ENCODE data around the gene ST6GALNAC4.

DNA sequence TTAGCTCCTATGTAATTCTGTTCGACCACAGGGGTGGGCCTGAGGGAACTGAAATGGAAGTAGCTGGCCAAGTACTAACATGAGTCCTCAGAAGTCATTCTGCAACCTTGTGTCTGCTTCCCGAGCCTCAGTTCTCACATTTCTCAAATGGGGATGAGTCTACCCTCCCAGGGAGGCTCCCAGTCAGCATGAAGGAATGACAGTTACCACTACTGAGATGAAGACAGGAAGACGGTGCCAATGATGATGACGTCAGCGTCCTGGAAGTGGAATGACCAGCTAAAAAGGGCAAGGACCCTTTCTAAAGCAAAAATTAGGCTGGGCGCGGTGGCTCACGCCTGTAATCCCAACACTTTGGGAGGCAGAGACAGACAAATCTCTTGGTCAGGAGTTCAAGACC lies 6.9 kb upstream of the ST6GALNAC4 start:
- no peak for TF ChIP-seq POLR2AphosphoS5 (IDR thresholded peaks at IDR 0.05)
- TF ChIP-seq, protein P1, sequence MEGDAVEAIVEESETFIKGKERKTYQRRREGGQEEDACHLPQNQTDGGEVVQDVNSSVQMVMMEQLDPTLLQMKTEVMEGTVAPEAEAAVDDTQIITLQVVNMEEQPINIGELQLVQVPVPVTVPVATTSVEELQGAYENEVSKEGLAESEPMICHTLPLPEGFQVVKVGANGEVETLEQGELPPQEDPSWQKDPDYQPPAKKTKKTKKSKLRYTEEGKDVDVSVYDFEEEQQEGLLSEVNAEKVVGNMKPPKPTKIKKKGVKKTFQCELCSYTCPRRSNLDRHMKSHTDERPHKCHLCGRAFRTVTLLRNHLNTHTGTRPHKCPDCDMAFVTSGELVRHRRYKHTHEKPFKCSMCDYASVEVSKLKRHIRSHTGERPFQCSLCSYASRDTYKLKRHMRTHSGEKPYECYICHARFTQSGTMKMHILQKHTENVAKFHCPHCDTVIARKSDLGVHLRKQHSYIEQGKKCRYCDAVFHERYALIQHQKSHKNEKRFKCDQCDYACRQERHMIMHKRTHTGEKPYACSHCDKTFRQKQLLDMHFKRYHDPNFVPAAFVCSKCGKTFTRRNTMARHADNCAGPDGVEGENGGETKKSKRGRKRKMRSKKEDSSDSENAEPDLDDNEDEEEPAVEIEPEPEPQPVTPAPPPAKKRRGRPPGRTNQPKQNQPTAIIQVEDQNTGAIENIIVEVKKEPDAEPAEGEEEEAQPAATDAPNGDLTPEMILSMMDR (IDR thresholded peaks at IDR 0.05), result no peak

All from transverse colon (tissue), 4 donors.